HG03521 (cell line): ENCODE data around the gene SARM1.

Experiments used
- ATAC-seq: cut with Tn5 transposase; IDR thresholded peaks from one replicate; pipeline ENCODE4 v1.9.1; 2021; ENCODE audit warnings: mild to moderate bottlenecking, moderate library complexity; ENCODE audit not compliant: unreplicated experiment

Gene SARM1

DNA sequence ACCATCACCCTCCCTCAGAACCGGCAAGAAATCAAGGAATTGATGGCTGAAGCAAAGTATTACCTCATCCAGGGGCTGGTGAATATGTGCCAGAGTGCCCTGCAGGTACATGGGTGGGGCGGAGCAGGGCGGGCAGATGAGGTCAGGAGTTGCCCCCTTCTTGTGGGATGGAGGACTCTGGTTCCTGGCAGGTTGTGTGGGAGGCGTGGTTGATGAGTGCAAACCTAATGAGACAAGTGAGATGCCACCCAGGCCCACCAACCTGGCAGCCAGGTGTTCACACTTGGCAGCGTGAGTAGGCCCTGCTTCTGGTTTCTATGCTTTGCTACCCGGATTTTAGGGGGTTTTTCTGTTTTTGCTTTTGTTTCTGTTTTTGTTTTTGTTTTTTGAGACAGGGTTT is 31.1 kb upstream of the SARM1 start:
- no peak for ATAC-seq

DNA sequence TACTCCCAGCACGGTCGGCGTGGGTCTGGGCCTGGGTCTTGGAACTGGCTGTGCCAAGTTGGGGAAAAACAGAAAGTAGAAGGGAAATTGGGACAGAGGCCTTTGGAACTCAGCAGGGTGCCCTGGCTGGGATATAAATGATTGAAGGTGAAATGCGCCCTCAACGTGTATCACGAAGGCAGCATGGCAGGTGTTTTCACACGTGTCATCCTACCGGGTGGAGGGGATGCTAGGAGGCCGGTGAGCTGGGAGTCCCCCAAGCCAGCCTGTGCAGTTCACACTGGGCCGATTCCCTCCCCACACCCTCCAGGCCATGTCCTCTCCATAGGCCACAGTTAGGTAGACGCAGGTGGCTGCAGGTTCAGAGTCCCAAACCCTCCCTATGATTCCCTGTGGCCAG is 30.0 kb upstream of the SARM1 start:
- ATAC-seq: no peak

DNA sequence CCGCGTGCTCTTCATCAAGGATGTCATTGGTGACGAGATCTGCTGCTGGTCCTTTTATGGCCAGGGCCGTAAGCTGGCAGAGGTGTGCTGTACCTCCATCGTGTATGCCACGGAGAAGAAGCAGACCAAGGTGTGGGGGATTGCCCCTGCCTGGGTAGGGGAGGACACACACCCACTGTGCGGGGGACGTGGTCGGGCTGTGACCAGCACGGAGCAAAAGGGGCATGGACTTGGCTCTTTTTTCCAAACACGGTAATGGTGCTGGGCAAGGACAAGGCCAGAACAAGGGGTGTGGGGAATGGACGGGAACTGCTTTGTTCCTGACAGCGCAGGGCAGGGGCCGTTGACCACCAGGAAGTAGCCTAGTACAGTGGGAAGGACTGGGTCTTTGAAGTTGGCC is 29.2 kb upstream of the SARM1 start:
- ATAC-seq: no peak

DNA sequence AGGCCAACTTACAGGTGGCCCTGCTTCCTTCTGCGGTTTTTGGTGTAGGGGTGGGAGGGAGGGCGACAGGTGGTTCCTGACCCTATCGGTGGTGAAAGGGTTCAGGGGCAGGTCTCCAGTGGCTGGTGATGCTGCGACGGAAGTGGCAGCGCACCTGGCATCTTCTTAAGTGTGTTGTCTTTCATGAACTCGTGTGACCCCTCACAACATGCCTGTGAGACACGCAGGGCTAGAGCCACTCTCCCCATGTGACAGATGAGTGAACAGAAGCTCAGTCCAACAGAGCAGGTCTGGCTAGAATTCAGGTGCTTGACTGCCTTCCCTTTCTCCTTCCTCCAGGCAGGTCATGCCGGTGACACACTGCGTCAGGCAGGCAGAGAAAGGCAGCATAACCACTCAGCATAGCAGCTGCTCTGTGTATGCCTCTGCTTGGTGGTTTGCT is 28.0 kb upstream of the SARM1 start:
- no peak for ATAC-seq

DNA sequence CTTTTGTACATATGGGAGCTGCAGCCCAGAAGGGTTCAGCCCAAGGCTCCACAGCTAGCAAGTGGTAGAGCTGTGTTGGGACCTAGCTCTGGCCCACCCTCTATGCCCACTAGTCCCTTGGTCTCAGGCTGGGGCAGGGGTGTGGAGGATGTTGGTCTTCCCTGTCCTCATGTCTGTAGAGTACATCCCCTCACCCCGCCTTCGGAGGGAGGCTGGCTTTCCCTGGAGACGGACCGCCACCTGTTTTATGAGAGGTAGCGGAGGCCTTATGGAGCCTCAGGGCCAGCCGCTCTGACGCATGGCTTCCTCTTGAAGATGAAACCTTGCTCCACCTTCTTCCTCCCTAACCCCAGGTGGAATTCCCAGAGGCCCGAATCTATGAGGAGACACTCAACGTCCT is 27.5 kb upstream of the SARM1 start:
- ATAC-seq: no peak

DNA sequence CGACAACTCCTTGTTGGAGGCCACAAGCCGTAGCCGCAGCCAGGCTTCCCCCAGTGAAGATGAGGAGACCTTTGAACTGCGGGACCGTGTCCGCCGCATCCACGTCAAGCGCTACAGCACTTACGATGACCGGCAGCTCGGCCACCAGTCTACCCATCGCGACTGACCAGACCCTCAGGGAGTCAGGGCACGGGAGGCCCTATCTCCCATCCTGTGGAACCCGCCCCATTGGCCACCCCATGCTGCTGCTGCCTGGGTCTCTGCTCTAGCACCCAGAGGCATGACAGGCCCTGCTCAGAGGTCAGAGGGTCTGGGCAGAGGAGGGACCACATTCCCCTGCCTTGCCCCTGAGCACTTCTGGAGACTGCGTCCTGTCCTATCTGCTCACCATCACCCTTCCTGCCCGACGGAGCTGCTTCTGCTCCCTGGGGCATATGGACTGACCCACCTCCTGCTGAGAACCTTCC is 27.0 kb upstream of the SARM1 start:
- ATAC-seq: no peak

- no peak for ATAC-seq
These were observed 25.9 kb upstream of the SARM1 start for GRCh38 chr17:28345419-28346198.

GRCh38 chr17:28346199-28346580 is 25.3 kb upstream of the SARM1 start:
- no peak for ATAC-seq

- no peak for ATAC-seq
These were observed 24.7 kb upstream of the SARM1 start for GRCh38 chr17:28346746-28347246.

- ATAC-seq: no peak
These were observed 24.1 kb upstream of the SARM1 start for GRCh38 chr17:28347261-28347891.

GRCh38 chr17:28348979-28349378 is 22.5 kb upstream of the SARM1 start:
- no peak for ATAC-seq

DNA sequence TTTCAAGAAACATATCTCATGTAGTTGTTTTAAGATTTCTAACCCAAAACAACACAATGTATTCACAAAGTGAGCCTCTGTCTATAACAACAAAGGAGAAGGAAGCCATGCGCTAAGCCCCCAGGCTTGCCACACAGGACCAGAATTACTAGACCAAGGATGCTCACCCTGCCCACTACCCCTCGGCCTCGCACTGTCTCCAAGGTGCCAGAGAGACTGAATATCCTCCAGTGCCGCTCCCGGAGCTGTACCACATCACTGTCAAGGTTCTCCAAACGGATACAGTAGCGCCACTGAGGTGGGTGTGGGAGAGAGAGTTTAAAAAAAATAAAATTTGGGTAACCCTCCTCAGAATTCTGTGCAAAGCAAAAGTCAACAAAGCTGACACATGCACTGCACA is 21.2 kb upstream of the SARM1 start:
- ATAC-seq: no peak

DNA sequence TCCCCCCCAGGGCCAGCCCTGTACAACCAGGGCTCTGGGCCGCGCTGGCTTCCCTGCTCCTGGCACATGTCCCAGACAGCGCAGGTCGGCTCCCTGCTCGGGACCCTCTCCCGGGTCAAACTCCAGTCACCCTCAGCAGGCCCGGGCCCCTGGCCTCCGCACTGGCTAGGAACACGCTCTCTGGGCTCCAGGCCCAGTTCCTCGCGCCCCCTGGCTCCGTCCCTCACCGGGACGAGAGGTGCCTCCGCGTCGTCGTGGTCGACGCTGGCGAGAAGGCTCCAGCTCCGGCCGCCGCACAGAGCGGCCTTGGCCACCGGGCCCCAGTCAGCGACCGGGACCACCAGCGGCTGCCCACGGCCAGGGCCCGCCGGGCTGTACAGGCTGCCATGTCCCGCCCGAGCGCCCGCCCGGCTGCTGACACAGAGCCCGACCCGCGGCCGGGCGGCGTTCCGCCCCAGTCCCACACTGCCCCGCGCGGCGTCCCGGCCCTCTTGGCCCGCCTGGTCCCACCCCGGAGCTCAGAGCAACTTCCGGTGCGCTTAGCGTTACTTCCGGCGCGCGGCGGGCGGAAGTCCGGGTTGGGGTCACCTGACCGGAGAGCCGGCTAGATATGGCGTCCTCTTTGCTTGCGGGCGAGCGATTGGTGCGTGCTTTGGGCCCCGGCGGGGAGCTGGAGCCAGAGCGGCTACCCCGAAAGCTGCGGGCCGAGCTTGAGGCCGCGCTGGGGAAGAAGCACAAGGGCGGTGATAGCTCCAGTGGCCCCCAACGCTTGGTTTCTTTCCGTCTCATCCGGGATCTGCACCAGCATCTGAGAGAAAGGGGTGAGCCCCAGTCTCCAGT is 14.2 kb upstream of the SARM1 start, which contains the start of gene POLDIP2:
POLDIP2 (minus strand) TSS at position 467 of the 840 bp plus-strand sequence; CDS start at position 388, 79 bp downstream.
- ATAC-seq: peak; percentile 97

DNA sequence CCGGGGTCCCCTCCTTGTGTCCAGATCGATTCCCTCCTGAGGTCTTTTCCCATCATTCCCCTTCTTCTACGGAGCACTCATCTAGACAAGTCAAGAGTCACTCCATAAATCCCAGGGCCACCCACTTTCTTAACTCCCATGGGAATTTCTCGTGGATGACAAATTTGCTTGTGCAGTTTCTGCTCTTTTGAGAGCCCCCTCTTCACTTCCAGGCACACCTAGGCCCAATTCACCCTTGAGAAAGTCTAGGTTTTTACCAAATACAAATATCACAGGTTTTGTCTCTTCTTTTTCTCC is 13.6 kb upstream of the SARM1 start:
- ATAC-seq: no peak

GRCh38 chr17:28363186-28363585 is 8.3 kb upstream of the SARM1 start:
- no peak for ATAC-seq

GRCh38 chr17:28363776-28364650 is 7.5 kb upstream of the SARM1 start:
- ATAC-seq: no peak

DNA sequence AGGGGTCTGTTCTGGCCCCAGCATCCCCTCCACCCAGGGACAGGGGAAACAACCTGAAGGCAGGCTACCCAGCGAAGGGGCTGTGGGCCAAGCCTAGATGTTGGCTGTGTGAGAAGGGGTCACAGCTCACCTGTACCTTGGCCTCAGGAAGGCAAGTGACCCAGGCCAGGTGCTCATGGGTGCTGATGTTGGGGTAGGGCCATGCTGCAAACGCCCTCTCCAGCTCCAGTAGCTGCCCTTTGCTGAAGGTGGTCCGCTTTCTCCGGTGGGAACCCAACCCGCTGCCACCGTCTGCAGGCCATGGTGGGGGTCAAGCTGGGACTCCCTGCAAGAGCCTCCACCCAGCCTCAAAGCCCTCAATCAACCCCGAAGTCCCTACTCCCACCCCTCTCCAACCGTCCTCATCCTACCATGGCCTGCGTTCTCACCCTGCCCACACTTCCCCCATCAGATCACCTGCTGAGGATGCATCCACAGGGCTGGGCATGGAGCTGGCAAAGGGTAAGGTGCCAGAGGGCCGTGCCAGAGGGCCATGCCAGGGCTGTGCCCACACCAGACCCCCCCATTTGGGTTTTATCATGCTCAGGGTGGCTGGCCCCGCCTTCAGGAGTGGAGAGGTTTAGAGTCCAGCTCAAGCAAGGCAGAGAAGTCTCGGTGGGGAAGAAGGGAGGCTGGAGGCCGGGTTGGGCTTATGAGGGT is 6.7 kb upstream of the SARM1 start, which contains the start of gene SEBOX:
SEBOX (minus strand) TSS at position 535 of the 699 bp plus-strand sequence; CDS start at position 487, 48 bp downstream.
- no peak for ATAC-seq

DNA sequence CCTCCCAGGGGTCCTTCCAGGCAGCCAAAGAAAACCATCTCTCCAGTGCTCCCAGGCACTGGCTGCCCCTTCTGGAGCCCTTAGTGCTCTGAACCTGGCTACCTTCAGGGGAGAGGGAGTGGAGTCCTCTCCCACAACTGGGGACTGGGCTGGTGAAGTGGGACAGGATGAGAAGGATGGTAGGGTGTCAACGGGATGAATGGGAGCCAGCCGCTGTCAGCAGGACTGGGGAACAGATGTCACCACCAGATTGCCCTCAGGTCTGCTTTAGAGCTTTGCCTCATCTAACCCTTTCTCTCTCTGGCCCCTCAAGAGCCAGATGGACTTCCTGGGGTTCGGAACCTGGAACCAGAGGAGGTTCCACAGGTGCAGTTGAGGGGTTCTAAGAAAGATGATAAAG is 6.0 kb upstream of the SARM1 start:
- ATAC-seq: no peak

DNA sequence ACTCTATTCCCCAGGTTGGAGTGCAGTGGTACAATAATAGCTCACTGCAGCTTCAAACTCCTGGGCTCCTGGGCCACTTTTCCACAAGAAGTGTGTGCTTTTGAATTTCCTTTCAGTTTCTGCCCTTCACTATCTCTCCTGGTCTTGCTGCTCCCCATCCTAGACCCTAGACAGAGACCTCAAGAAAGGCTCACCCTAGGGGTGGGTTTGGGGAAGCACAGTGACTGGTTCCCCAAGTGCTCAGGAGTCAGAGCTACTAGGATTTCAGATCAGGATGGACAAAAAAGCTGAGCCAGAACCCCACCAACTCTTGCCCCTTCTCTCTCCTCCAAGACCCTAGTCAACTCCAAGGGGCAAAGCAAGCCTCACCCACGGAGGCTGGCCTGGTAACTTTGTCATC is 4.9 kb upstream of the SARM1 start:
- ATAC-seq: no peak
